Activated naive CD8-positive, alpha-beta T cell treated with anti-CD3 and anti-CD28 coated beads, Interleukin-2, amount 50 U/mL, for 24 hours (primary cell): Measurements from ENCODE around the gene RBPJ.
"Not testable (repeated sequence)": the region's sequence is repeated elsewhere in the genome, so short reads cannot be mapped to it uniquely, and the experiment has no call there.

Experiments used
- ATAC-seq: fragments of 150-1000 bp; cut with Tn5 transposase; one replicate; pipeline ENCODE4 v1.10.0; 2021
- DNase-seq: peaks from one replicate; pipeline ENCODE4 v3.0.0; 2021
- H3K27ac Mint-ChIP-seq: one replicate; pipeline ENCODE4 v1.8.0; 2021; ENCODE audit warnings: mild to moderate bottlenecking, mixed read lengths
- H3K27me3 Mint-ChIP-seq: one replicate; pipeline ENCODE4 v1.8.0; 2021; ENCODE audit warnings: mixed read lengths
- H3K36me3 Mint-ChIP-seq: one replicate; pipeline ENCODE4 v1.8.0; 2021; ENCODE audit warnings: low read depth, mixed read lengths
- H3K4me1 Mint-ChIP-seq: one replicate; pipeline ENCODE4 v1.8.0; 2021; ENCODE audit warnings: mixed read lengths
- H3K4me3 Mint-ChIP-seq: one replicate; pipeline ENCODE4 v1.8.0; 2021; ENCODE audit warnings: mild to moderate bottlenecking, moderate library complexity, mixed read lengths
- H3K9me3 Mint-ChIP-seq: one replicate; pipeline ENCODE4 v1.8.0; 2021; ENCODE audit warnings: mixed read lengths

Gene RBPJ

DNA sequence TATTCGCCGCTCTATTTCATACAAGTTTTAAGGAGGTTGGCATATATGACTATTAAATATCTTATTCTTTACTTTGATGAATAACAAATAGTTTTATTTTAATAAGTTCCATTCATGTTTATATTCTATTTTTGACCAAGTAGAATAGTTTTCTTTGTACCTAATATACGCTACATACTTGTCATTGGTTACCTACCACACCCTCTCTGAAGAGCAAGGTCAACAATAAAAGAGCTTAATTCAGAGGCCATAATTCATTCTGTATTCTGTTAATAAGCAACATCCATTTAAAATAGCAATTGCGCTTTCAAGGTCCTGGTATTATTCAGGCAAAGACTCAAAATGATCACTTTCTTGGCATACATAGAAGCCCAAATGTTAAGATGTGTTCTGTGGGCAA lies 24.3 kb upstream of the RBPJ start:
- ATAC-seq (no peak), DNase-seq (no peak)
- Mint-ChIP-seq H3K9me3 (peaks cover 4% of the 10 kb centered on the region), H3K27ac (no peak overlapping the region), H3K4me1 (peaks cover 28% of the 10 kb centered on the region), H3K36me3 (no peaks in the 10 kb centered on the region), H3K27me3 (peaks cover 5% of the 10 kb centered on the region), H3K4me3 (no peak overlapping the region)

DNA sequence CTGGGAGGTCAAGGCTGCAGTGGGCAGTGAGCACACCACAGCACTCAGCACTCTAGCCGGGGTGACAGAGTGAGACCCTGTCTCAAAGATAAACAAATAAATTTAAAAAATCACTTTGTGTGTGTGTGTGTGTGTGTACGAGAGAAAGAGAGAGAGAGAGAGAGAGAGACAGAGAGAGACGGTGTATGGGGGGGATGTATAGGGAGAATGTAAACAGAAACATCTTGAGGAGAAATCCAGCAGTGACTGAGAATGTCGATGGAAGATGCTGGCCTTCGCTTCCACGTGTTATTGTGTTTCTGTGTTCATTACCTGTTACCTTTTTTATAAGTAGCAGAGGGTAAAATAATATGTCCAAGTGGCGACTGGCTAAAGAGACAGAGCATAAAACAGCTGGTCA lies 23.6 kb upstream of the RBPJ start:
- Mint-ChIP-seq H3K36me3 (no peaks in the 10 kb centered on the region), H3K27ac (no peak overlapping the region)
- ATAC-seq, result no peak

DNA sequence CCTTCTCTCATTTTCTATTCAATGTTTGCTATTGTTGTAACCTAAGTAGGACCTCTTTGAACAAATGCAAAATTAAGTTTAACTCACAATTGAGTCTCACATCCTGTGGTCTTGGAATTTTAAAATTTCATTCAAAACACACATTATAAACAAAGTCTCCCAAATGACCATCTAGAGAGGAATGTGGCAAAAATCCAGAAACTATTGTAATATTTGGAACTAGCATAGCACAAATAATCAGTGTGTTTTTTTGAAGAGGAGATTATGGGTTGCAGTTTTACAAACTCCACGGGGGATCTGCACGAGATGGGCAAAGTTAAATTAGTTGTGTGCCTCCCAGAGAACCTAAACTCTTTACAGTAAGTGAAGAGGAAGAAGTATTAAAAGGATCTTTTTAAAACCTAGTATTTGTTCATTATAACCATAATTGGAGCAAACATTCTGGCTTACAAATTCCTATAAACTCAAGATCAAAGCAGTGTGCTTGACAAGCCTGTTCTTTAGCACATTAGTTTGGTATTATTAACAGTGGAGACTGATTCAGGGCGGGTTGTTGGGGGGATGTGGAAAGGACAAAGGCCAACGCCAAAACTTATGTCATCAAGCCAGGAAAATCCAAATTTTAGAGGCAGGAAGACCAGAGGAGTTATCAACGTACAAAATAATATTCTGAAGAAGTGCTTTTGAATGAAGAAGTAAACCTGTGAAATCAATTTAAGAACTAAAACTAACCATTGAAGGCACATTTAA lies 22.4 kb upstream of the RBPJ start:
- peaks cover 5% of the 10 kb centered on the region for H3K27me3 Mint-ChIP-seq
- no peak for DNase-seq
- ATAC-seq, result no peak
- peaks cover 4% of the 10 kb centered on the region for H3K9me3 Mint-ChIP-seq
- H3K4me1 Mint-ChIP-seq, result peaks cover 25% of the 10 kb centered on the region
- no peaks in the 10 kb centered on the region for H3K36me3 Mint-ChIP-seq
- no peak overlapping the region for H3K27ac Mint-ChIP-seq
- peak overlapping the region; percentile 57 for H3K4me3 Mint-ChIP-seq

More for the DNA sequence above, 23.6 kb upstream of the RBPJ start:
- Mint-ChIP-seq H3K4me1 (peaks cover 25% of the 10 kb centered on the region), H3K9me3 (peaks cover 4% of the 10 kb centered on the region), H3K27me3 (peaks cover 5% of the 10 kb centered on the region), H3K4me3 (no peak overlapping the region)
- DNase-seq, result no peak

DNA sequence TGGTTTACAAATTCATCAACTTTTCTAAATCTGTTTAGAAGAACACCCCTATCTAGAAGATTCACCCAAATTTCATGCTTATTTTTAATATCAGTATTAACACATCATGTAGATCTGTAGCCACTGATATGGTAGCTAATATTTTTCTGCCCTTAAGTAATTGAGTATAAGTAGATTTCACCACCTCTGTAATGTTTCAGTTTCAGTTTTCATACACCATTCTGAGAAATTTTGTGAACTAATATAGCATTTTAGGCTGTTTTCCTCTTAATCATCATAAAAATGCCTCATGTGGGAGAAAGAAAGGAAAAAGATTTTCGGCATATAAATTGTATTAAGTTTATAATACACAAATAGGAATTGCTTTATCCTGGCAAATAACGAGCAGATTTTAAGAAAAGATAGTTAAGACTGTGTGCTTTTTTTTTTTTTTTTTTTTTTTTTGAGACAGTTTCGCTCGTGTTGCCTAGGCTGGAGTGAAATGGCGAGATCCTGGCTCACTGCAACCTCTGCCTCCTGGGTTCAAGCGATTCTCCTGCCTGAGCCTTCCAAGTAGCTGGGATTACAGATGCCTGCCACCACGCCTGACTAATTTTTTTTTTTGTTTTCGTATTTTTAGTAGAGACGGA lies 21.4 kb upstream of the RBPJ start:
- DNase-seq (no peak), ATAC-seq (no peak)
- no peaks in the 10 kb centered on the region for H3K36me3 Mint-ChIP-seq
- peaks cover 5% of the 10 kb centered on the region for H3K27me3 Mint-ChIP-seq
- peak overlapping the region; percentile 46 for H3K27ac Mint-ChIP-seq
- H3K4me1 Mint-ChIP-seq, result peaks cover 28% of the 10 kb centered on the region
- peak overlapping the region; percentile 57 for H3K4me3 Mint-ChIP-seq
- H3K9me3 Mint-ChIP-seq, result peaks cover 4% of the 10 kb centered on the region

DNA sequence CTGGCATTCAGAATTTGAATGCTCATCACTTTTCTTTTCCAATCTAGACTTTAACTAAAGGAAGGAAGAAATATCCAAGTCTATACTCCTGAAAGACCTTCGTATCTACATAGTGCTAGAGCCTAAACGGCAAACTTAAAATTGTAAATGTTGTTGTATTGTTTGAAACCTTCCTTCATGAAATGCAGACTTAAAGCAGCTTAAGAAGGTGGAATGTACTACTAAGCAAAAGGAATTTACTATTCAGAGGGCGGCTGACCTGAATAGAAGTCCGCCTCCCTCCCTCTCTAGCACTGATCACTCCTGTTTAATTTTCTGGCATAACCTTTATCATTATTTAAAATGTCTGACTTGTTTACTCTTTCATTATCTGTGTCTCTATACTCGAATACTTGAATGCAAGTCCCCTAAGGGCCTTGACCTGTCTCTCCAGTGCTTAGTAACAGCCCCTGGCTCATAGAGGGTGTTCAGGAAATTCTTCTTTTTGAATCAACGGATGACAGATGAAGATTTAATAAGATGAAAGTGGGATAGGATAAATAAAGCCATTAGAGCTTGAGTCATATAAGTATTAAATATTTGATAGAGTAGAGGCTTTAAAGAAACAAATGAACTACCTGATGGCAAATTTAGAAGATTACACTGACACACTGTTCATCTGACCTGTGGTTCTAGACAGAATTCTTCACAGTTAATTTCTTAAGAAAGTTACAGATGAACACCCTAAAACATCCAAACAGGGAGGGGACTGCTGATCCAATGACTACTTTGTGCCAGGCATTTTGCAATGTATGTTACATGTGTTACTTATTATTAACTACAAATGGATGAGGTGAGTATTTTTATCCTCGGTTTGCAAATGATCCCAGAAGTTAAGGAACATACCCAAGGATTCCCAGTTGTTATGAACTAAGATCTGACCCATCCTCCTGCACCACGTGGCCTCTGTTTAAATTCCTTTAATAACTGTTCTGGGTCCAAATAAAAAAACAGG lies 20.2 kb upstream of the RBPJ start:
- Mint-ChIP-seq H3K27ac (no peak overlapping the region), H3K27me3 (no peaks in the 10 kb centered on the region), H3K4me3 (no peak overlapping the region), H3K36me3 (no peaks in the 10 kb centered on the region), H3K4me1 (peaks cover 36% of the 10 kb centered on the region), H3K9me3 (peaks cover 4% of the 10 kb centered on the region)
- ATAC-seq, result no peak
- no peak for DNase-seq

DNA sequence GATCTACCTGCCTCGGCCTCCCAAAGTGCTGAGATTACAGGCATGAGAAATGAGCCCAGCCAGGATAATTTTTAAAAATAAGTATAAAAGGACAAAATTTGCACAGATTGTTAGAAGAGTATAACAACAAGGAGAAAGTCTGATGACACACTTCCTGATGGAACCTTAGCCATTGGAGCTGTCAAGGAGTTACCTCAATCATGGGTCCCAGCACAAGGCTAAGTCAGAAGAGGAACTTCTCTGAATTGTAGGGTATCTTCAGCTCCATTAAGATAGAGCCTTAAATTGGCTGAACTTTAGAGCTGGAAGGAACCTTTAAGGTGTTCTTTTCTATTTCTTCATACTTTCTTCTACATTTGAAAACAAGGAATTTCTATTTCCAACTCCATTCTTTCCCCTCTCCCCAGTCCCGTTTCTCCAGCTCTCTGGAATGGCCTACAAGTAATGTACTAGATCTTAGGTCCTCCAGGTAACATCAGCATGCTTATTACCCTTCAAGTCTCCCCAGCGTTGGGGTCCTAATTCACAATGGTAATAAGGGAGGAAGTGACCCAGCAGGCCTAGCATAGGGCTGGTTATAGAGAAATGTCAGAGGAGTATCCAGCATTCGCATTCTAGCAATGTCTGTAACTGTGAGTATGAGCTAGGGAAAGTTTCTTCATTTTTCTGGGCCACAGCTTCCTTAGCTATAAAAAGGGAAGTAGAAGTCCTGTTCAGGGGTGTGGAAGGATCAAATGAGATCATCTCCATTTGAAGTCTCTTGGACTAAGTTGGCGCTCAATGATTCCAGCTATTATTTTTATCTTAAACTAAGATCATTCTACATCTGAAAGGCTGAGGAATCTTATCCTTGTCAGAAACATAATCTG lies 18.5 kb upstream of the RBPJ start:
- no peak for DNase-seq
- no peak overlapping the region for H3K27ac Mint-ChIP-seq

DNA sequence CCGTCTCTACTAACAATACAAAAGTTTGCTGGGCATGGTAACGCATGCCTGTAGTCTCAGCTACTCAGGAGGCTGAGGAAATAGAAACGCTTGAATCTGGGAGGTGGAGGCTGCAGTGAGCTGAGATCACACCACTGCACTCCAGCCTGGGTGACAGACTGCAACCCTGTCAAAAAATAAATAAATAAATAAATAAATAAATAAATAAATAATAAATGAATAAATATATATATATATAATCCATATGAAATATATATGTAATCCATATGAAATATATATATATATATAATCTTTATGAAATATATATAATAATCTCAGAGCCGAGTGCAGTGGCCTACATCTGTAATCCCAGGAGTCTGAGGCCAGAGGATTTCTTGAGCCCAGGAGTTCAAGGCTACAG lies 17.8 kb upstream of the RBPJ start:
- H3K27me3 Mint-ChIP-seq, result no peaks in the 10 kb centered on the region
- no peaks in the 10 kb centered on the region for H3K36me3 Mint-ChIP-seq
- no peak overlapping the region for H3K4me3 Mint-ChIP-seq
- H3K4me1 Mint-ChIP-seq, result peaks cover 49% of the 10 kb centered on the region
- ATAC-seq (no peak), DNase-seq (no peak)
- H3K27ac Mint-ChIP-seq, result no peak overlapping the region
- peaks cover 4% of the 10 kb centered on the region for H3K9me3 Mint-ChIP-seq

More for the DNA sequence above, 18.5 kb upstream of the RBPJ start:
- Mint-ChIP-seq H3K4me1 (peaks cover 43% of the 10 kb centered on the region), H3K9me3 (peaks cover 4% of the 10 kb centered on the region), H3K4me3 (no peak overlapping the region), H3K27me3 (no peaks in the 10 kb centered on the region), H3K36me3 (no peaks in the 10 kb centered on the region)
- ATAC-seq, result no peak

DNA sequence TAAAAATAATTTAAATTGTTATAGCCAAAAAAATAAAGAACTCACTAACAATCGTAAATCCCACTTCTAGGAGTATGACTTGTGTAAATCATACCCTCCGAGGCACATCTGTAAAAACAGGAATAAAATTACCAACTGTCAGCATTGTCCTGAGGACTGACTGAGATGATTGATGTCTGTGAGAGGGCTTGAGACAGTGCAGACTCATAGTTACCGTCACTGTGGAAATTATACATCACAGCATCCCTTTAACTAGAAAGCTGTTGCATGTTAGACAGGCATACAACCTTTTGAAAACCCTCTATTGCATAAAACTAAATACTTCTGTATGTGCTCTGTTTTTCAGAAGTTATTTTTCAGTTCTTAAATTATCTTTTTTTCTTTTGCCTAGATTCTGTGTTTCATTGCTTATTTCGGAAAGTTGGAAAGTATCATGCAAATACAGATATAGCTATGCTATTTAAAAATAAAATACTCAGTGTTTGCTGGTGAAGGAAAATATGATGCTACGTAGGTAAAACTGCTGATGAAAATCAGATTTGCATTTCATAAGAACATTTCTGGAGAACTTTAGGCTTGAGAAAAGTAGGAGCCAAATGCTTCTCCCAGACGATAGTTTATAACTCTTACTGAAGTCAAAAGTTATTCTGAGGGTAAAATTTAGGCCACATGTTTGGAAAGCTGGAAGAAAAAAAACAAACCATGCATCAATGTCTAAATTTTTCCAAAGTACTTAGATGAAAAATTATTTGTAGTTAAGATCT lies 13.6 kb upstream of the RBPJ start:
- Mint-ChIP-seq H3K27me3 (no peaks in the 10 kb centered on the region), H3K36me3 (no peaks in the 10 kb centered on the region), H3K27ac (peak overlapping the region; percentile 87), H3K4me1 (peaks cover 49% of the 10 kb centered on the region), H3K4me3 (peak overlapping the region; percentile 11), H3K9me3 (no peaks in the 10 kb centered on the region)
- DNase-seq (no peak), ATAC-seq (peak; percentile 79)

DNA sequence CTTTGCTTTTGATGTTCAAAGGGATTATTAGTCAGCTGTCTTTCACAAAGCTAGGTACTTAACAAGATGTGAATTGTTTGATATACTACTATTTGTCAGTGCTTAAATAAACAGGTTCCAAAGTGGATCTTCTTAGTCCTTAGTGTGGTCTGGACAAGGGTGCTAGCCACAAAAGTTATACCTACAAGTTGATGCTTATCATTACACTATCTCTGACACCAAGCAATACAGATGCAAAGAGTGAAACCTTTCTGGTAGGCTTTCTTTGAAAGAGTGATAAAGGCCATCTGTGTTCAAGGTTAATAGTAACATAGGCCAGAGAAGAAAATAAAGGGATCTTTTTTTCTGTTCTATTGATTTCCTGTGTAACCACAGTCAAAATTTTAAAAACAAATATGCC lies 12.2 kb upstream of the RBPJ start:
- Mint-ChIP-seq H3K36me3 (no peaks in the 10 kb centered on the region), H3K4me1 (peaks cover 59% of the 10 kb centered on the region), H3K4me3 (no peak overlapping the region), H3K9me3 (no peaks in the 10 kb centered on the region), H3K27ac (peak overlapping the region; percentile 49), H3K27me3 (no peaks in the 10 kb centered on the region)
- DNase-seq (no peak), ATAC-seq (peak; percentile 63)

DNA sequence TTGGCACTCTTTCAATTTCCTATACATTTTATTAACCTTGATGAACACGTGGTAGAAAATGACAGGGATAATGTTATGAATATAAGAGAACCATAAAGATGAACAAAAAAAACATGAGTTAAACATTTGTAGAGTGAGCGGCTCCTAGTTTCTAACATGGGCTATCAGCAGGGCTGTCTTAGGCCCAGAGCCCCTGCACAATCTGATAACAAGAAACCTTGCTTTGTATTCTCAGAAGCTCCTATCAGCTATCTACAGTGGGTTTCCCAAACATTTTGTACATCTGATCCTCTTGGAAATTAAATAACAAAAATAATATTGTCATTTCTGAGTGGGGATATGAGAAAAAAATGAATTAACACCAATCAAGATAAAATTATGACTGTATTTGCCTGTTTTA lies 10.6 kb upstream of the RBPJ start:
- Mint-ChIP-seq H3K27ac (no peak overlapping the region), H3K36me3 (peaks cover 2% of the 10 kb centered on the region), H3K4me3 (no peak overlapping the region), H3K4me1 (peaks cover 47% of the 10 kb centered on the region), H3K9me3 (peaks cover 2% of the 10 kb centered on the region), H3K27me3 (no peaks in the 10 kb centered on the region)
- ATAC-seq, result no peak
- DNase-seq, result no peak

DNA sequence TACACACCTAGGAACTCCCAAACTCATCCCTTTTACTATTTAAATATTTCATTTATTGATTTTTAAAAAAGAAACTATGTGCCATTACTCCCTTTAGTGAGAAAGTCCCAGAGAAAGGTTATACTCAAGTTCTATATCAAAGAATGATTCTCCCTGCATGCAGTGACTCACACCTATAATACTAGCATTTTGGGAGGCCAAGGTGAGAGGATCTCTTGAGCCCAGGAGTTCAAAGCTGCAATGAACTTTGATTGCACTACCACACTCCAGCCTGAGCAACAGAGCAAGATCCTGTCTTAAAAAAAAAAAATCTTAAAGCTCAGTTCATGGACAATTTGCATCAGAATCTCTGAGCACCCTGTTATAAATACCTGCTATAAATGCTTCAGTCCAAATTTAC lies 9.2 kb upstream of the RBPJ start:
- Mint-ChIP-seq H3K27me3 (no peaks in the 10 kb centered on the region), H3K4me1 (peaks cover 43% of the 10 kb centered on the region), H3K36me3 (peaks cover 7% of the 10 kb centered on the region), H3K4me3 (no peak overlapping the region), H3K27ac (no peak overlapping the region), H3K9me3 (peaks cover 9% of the 10 kb centered on the region)
- peak; percentile 58 for ATAC-seq
- DNase-seq, result no peak

DNA sequence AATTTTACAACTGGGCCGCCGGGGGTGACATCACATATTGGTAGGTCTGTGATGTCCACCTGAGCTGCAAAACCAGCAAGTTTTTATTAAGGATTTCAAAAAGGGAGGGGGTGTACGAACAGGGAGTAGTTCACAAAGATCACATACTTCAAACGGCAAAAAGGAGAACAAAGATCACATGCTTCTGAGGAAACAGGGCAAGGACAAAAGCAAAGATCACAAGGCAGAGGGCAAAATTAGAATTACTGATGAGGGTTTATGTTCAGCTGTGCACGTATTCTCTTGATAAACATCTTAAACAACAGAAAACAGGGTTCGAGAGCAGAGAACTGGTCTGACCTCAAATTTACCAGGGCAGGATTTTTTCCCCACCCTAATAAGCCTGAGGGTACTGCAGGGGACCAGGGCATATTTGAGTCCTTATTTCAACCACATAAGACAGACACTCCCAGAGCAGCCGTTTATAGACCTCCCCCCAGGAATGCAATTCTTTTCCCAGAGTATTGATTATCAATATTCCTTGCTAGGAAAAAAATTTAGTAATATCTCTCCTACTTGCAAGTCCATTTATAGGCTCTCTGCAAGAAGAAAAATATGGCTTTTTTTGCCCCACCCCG lies 5.4 kb upstream of the RBPJ start:
- H3K27ac Mint-ChIP-seq, DNase-seq, ATAC-seq, H3K27me3 Mint-ChIP-seq, H3K4me3 Mint-ChIP-seq: not testable (repeated sequence)
- Mint-ChIP-seq H3K36me3 (peaks cover 21% of the 10 kb centered on the region), H3K9me3 (peaks cover 21% of the 10 kb centered on the region), H3K4me1 (peaks cover 38% of the 10 kb centered on the region)

DNA sequence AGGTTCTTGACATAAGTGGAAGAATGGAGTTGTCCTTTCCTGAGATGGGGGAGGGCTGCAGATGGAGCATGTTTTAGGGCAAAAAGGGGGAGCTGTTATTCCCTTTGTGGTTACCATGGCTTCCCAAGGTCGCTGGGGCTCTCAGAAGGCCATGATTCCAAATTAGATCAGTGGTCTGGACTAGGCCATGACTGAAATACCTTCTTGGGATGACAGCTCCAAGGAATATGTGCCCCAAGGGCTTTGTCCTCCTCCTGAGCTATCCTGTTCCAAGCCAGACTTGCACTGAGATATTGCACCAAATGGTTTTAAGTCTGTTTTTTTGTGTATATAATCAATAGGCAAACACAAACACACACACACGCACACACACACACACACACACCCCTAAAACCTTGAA lies 3.0 kb upstream of the RBPJ start:
- ATAC-seq, result no peak
- H3K36me3 Mint-ChIP-seq, result peaks cover 31% of the 10 kb centered on the region
- H3K4me1 Mint-ChIP-seq, result peaks cover 29% of the 10 kb centered on the region
- peak overlapping the region; percentile 98 for H3K27ac Mint-ChIP-seq
- H3K9me3 Mint-ChIP-seq, result peaks cover 21% of the 10 kb centered on the region
- no peak for DNase-seq
- H3K4me3 Mint-ChIP-seq, result no peak overlapping the region
- no peaks in the 10 kb centered on the region for H3K27me3 Mint-ChIP-seq
